Liver (tissue), 9 donors: ENCODE measurements around the gene ATXN1. TPM values are rescaled to one million over a fixed set of nuclear protein-coding genes. Genes with fewer than 3 reads are reported as not detected.

ENCODE experiments used
- DNase-seq: peaks from one replicate; pipeline ENCODE4 v3.0.0-alpha.2; 2017; ENCODE audit warnings: low spot score
- H3K27ac ChIP-seq, 2 donors: one replicate each; pipeline ENCODE4 v1.7.0; 2013; ENCODE audit warnings: inconsistent platforms in 2 of 2, low read length in 2 of 2, control low read depth in 1 of 2, low read depth in 1 of 2, mild to moderate bottlenecking in 1 of 2
- H3K27me3 ChIP-seq, 4 donors: one replicate each; pipeline versions ENCODE4 v1.6.1 to v1.7.0; 2013; ENCODE audit warnings: low read length in 3 of 4, inconsistent platforms in 1 of 4, mild to moderate bottlenecking in 1 of 4, moderate library complexity in 1 of 4; ENCODE audit not compliant: control insufficient read depth in 4 of 4, insufficient read depth in 4 of 4
- H3K36me3 ChIP-seq, 4 donors: one replicate each; pipeline versions ENCODE4 v1.6.1 to v1.7.0; 2013; ENCODE audit warnings: low read length in 3 of 4, mild to moderate bottlenecking in 3 of 4, low read depth in 1 of 4, moderate library complexity in 1 of 4; ENCODE audit not compliant: control insufficient read depth in 4 of 4, insufficient read depth in 3 of 4
- H3K4me1 ChIP-seq, 4 donors: one replicate each; pipeline versions ENCODE4 v1.6.1 to v1.7.0; 2013; ENCODE audit warnings: low read length in 3 of 4, mild to moderate bottlenecking in 3 of 4, moderate library complexity in 1 of 4; ENCODE audit not compliant: control insufficient read depth in 4 of 4, insufficient read depth in 4 of 4
- H3K4me3 ChIP-seq, 3 donors: one replicate each; pipeline versions ENCODE4 v1.6.1 to v1.7.0; 2013; ENCODE audit warnings: low read length in 3 of 3, control low read depth in 1 of 3, low read depth in 1 of 3, mild to moderate bottlenecking in 1 of 3
- H3K9ac ChIP-seq, 2 donors: one replicate each; pipeline ENCODE4 v1.7.0; 2013; ENCODE audit warnings: low read length in 2 of 2, mild to moderate bottlenecking in 2 of 2, moderate library complexity in 2 of 2, control low read depth in 1 of 2, low read depth in 1 of 2
- H3K9me3 ChIP-seq, 4 donors: one replicate each; pipeline versions ENCODE4 v1.6.1 to v1.7.0; 2013; ENCODE audit warnings: low read length in 3 of 4; ENCODE audit not compliant: control insufficient read depth in 4 of 4
- EGR1 ChIP-seq, 2 donors: IDR thresholded peaks; 2 replicates each; pipeline ENCODE4 v1.6.1; 2016 to 2018; ENCODE audit warnings: antibody characterized with exemption in 2 of 2, low read depth in 2 of 2
- GABPA ChIP-seq, 2 donors: IDR thresholded peaks in 1 of 2; conservative IDR thresholded peaks in 1 of 2; 2 replicates each; pipeline ENCODE4 v1.6.1; 2016; ENCODE audit warnings: antibody characterized with exemption in 2 of 2, mild to moderate bottlenecking in 1 of 2, moderate library complexity in 1 of 2
- HNF4A ChIP-seq, 2 donors: conservative IDR thresholded peaks; 2 replicates each; pipeline ENCODE4 v1.6.1; 2016; ENCODE audit warnings: antibody characterized with exemption in 2 of 2, mild to moderate bottlenecking in 2 of 2
- HNF4G ChIP-seq: IDR thresholded peaks from 2 replicates; pipeline ENCODE4 v1.6.1; 2016; ENCODE audit warnings: antibody characterized with exemption
- SP1 ChIP-seq: IDR thresholded peaks from 2 replicates; pipeline ENCODE4 v1.6.1; 2018; ENCODE audit warnings: antibody characterized with exemption, mild to moderate bottlenecking
- WGBS: extraction: QIAGEN DNeasy Blood & Tissue Kit; methylation state at CpG from one replicate; pipeline ENCODE4 v1.1.7; 2013; 5-methylcytosine and 5-hydroxymethylcytosine counted together
- polyA plus RNA-seq, 2 donors: library from polyadenylated mRNA; stranded (reverse) in 1 of 2; unstranded in 1 of 2; fragments of 200-250 nt in 1 of 2; fragments of >200 nt in 1 of 2; fragmentation: Nextera tagmentation in 1 of 2; extraction: Ambion mirVana in 1 of 2; gene quantifications; one replicate each; pipeline versions ENCODE4 v1.2.1 to v1.2.3, GENCODE V29; 2013 to 2015
- total RNA-seq, 2 donors: library from RNA; depleted of rRNA; stranded (reverse); fragments of >200 nt; gene quantifications; one replicate each; pipeline ENCODE4 v1.2.3, GENCODE V29; 2014
- TF ChIP-seq, protein P1 (sequence below): fragments of 150-350 bp; IDR thresholded peaks from 2 replicates; pipeline ENCODE4 v1.5.1; 2017; ENCODE audit warnings: improper control_type of control experiment, low read depth, low read length; ENCODE audit not compliant: missing input control
- TF ChIP-seq, protein P2 (sequence below): IDR thresholded peaks from 2 replicates; pipeline ENCODE4 v1.6.1; 2016; ENCODE audit warnings: antibody characterized with exemption, mild to moderate bottlenecking
- donor health status: healthy.
- donor health status: healthy.
- donor health status: healthy.
- donor health status: healthy.
- donor health status: healthy.

The ATXN1 gene
- total and polyA plus RNA-seq, 4 donors, result 4.3 to 29.7 (median 8.2) TPM

DNA sequence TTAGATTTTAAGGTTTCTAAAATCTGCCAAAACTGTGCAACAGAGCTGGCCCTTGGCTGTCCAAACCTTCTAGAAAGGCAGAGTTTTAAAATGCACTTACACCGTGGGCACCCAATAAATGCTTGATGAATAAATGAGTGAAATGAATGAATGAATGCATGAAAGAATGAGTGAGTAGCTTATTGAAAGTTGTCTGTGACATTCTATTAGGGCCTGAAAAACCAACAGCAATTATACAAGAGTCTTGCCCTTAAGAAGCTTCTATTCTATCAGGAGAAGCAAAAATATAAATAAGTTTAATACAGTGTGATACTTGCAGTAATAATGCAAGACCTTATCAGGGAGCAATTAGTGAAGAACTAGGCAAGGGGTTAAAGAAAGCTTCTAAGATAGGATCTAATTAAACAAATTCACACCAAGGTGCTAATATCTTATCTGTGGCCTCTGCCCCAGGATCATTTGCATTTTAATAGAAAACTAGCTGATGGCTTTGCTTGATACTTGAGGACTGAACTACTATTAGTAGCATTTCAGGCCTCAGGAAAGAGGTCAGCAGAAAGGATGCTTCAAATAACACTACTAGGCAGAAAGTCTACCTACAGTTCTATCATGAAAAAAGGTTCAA, 292.2 kb downstream of the ATXN1 start:
- no peak overlapping the region for H3K4me3 ChIP-seq
- DNase-seq, result no peak
- 96% methylated on average over 1 of the region's 1 CpG for WGBS

GRCh38 chr6:16466800-16467553, 294.3 kb downstream of the ATXN1 start:
- H3K27ac ChIP-seq, result no peak overlapping the region
- H3K4me3 ChIP-seq, result no peak overlapping the region
- TF ChIP-seq HNF4G (no peak), EGR1 (IDR thresholded peaks at IDR 0.05; ENCODE audit: low read depth in 2 of 2) (no peak), HNF4A (conservative IDR thresholded peaks at IDR 0.05) (no peak)
- TF ChIP-seq, protein P1, sequence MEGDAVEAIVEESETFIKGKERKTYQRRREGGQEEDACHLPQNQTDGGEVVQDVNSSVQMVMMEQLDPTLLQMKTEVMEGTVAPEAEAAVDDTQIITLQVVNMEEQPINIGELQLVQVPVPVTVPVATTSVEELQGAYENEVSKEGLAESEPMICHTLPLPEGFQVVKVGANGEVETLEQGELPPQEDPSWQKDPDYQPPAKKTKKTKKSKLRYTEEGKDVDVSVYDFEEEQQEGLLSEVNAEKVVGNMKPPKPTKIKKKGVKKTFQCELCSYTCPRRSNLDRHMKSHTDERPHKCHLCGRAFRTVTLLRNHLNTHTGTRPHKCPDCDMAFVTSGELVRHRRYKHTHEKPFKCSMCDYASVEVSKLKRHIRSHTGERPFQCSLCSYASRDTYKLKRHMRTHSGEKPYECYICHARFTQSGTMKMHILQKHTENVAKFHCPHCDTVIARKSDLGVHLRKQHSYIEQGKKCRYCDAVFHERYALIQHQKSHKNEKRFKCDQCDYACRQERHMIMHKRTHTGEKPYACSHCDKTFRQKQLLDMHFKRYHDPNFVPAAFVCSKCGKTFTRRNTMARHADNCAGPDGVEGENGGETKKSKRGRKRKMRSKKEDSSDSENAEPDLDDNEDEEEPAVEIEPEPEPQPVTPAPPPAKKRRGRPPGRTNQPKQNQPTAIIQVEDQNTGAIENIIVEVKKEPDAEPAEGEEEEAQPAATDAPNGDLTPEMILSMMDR, result no peak
- 96% methylated on average over 13 of the region's 13 CpGs for WGBS
- DNase-seq, result no peak
- H3K4me1 ChIP-seq, result no peaks in the 10 kb centered on the region
- no peak overlapping the region for H3K9ac ChIP-seq
- H3K9me3 ChIP-seq, result no peaks in the 10 kb centered on the region
- no peaks in the 10 kb centered on the region for H3K36me3 ChIP-seq
- H3K27me3 ChIP-seq, result no peaks in the 10 kb centered on the region

More for the DNA sequence above, 292.2 kb downstream of the ATXN1 start:
- TF ChIP-seq HNF4A (conservative IDR thresholded peaks at IDR 0.05) (no peak), GABPA (IDR thresholded peaks at IDR 0.05 in 1 of 2, conservative IDR thresholded peaks at IDR 0.05 in 1 of 2) (no peak), SP1 (no peak)
- TF ChIP-seq, protein P1, result no peak
- TF ChIP-seq, protein P2, sequence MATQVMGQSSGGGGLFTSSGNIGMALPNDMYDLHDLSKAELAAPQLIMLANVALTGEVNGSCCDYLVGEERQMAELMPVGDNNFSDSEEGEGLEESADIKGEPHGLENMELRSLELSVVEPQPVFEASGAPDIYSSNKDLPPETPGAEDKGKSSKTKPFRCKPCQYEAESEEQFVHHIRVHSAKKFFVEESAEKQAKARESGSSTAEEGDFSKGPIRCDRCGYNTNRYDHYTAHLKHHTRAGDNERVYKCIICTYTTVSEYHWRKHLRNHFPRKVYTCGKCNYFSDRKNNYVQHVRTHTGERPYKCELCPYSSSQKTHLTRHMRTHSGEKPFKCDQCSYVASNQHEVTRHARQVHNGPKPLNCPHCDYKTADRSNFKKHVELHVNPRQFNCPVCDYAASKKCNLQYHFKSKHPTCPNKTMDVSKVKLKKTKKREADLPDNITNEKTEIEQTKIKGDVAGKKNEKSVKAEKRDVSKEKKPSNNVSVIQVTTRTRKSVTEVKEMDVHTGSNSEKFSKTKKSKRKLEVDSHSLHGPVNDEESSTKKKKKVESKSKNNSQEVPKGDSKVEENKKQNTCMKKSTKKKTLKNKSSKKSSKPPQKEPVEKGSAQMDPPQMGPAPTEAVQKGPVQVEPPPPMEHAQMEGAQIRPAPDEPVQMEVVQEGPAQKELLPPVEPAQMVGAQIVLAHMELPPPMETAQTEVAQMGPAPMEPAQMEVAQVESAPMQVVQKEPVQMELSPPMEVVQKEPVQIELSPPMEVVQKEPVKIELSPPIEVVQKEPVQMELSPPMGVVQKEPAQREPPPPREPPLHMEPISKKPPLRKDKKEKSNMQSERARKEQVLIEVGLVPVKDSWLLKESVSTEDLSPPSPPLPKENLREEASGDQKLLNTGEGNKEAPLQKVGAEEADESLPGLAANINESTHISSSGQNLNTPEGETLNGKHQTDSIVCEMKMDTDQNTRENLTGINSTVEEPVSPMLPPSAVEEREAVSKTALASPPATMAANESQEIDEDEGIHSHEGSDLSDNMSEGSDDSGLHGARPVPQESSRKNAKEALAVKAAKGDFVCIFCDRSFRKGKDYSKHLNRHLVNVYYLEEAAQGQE, result no peak
- Histone ChIP-seq H3K27me3 (no peaks in the 10 kb centered on the region), H3K36me3 (no peaks in the 10 kb centered on the region), H3K9ac (no peak overlapping the region), H3K27ac (no peak overlapping the region), H3K9me3 (no peaks in the 10 kb centered on the region), H3K4me1 (peaks cover 0 to 5% (median under 1%) of the 10 kb centered on the region in 4 donors)
